Mesothelial cell of epicardium (in vitro differentiated cells): ENCODE results near the gene NTRK3. TPM values are rescaled to one million over a fixed set of nuclear protein-coding genes. Genes with fewer than 3 reads are reported as not detected.

Experiments used
- DNase-seq, 2 experiments: peaks; one replicate each; pipeline ENCODE4 v3.0.0; 2021; ENCODE audit warnings: low spot score in 2 of 2; ENCODE audit not compliant: unreplicated experiment in 2 of 2
- H3K27ac Mint-ChIP-seq: 2 replicates; pipeline ENCODE4 v1.8.0; 2021; ENCODE audit warnings: mixed read lengths
- H3K27me3 Mint-ChIP-seq: 2 replicates; pipeline ENCODE4 v1.8.0; 2021; ENCODE audit warnings: low read depth, mixed read lengths
- H3K36me3 Mint-ChIP-seq: 2 replicates; pipeline ENCODE4 v1.8.0; 2021; ENCODE audit warnings: mixed read lengths
- H3K4me1 Mint-ChIP-seq: 2 replicates; pipeline ENCODE4 v1.8.0; 2021; ENCODE audit warnings: mixed read lengths
- H3K4me3 Mint-ChIP-seq: 2 replicates; pipeline ENCODE4 v1.8.0; 2021; ENCODE audit warnings: mild to moderate bottlenecking, moderate library complexity, mixed read lengths
- H3K9me3 Mint-ChIP-seq: 2 replicates; pipeline ENCODE4 v1.8.0; 2021; ENCODE audit warnings: mixed read lengths
- CTCF ChIP-seq: fragments of 200-600 bp; sonication (generic); IDR thresholded peaks from one replicate; pipeline ENCODE4 v1.5.0; 2021; ENCODE audit warnings: antibody characterized with exemption; ENCODE audit not compliant: unreplicated experiment
- total RNA-seq: library from RNA; stranded (reverse); gene quantifications from 3 replicates; pipeline ENCODE4 v1.2.1, GENCODE V29; 2021

The NTRK3 gene
- total RNA-seq, 1 donor from 2014 or later: 2.1 TPM

GRCh38 chr15:88120026-88120425 is 136.5 kb downstream of the NTRK3 start:
- Mint-ChIP-seq H3K36me3 (no peaks in the 10 kb centered on the region), H3K27ac (no peak overlapping the region), H3K9me3 (no peaks in the 10 kb centered on the region), H3K4me1 (peaks cover 9% of the 10 kb centered on the region), H3K4me3 (no peak overlapping the region), H3K27me3 (peaks cover 59% of the 10 kb centered on the region)
- no peak for TF ChIP-seq CTCF
- DNase-seq: no peak

GRCh38 chr15:88118741-88119140 is 137.8 kb downstream of the NTRK3 start:
- TF ChIP-seq CTCF: no peak
- Mint-ChIP-seq H3K27ac (no peak overlapping the region), H3K27me3 (peaks cover 51% of the 10 kb centered on the region), H3K36me3 (no peaks in the 10 kb centered on the region), H3K4me3 (no peak overlapping the region), H3K9me3 (no peaks in the 10 kb centered on the region), H3K4me1 (peaks cover 9% of the 10 kb centered on the region)
- no peak for DNase-seq

- no peaks in the 10 kb centered on the region for H3K9me3 Mint-ChIP-seq
- no peak overlapping the region for H3K4me3 Mint-ChIP-seq
- H3K27ac Mint-ChIP-seq: no peak overlapping the region
- H3K36me3 Mint-ChIP-seq: no peaks in the 10 kb centered on the region
- H3K4me1 Mint-ChIP-seq: peaks cover 9% of the 10 kb centered on the region
- DNase-seq: no peak
- H3K27me3 Mint-ChIP-seq: peaks cover 44% of the 10 kb centered on the region
- TF ChIP-seq CTCF: no peak
Measured at GRCh38 chr15:88118035-88118434, 138.5 kb downstream of the NTRK3 start.

GRCh38 chr15:88115486-88116152 is 140.9 kb downstream of the NTRK3 start:
- peaks cover 9% of the 10 kb centered on the region for H3K4me1 Mint-ChIP-seq
- no peaks in the 10 kb centered on the region for H3K9me3 Mint-ChIP-seq
- peak overlapping the region; percentile 34 for H3K27ac Mint-ChIP-seq
- DNase-seq: no peak
- H3K36me3 Mint-ChIP-seq: no peaks in the 10 kb centered on the region
- TF ChIP-seq CTCF: no peak
- peaks cover 47% of the 10 kb centered on the region for H3K27me3 Mint-ChIP-seq
- H3K4me3 Mint-ChIP-seq: no peak overlapping the region

- TF ChIP-seq CTCF: no peak
- no peak overlapping the region for H3K4me3 Mint-ChIP-seq
- H3K27ac Mint-ChIP-seq: no peak overlapping the region
- H3K9me3 Mint-ChIP-seq: no peaks in the 10 kb centered on the region
- DNase-seq: no peak
- H3K27me3 Mint-ChIP-seq: peaks cover 48% of the 10 kb centered on the region
- H3K36me3 Mint-ChIP-seq: no peaks in the 10 kb centered on the region
- H3K4me1 Mint-ChIP-seq: peaks cover 9% of the 10 kb centered on the region
Measured at GRCh38 chr15:88113613-88114308, 142.8 kb downstream of the NTRK3 start.
